ENCODE data around the gene CTXND1. TPM values are rescaled to one million over a fixed set of nuclear protein-coding genes. Genes with fewer than 3 reads are reported as not detected.

The CTXND1 gene
- total RNA-seq, 1 donor from 2014 or later, result 0.49 TPM

GRCh38 chr15:80185152-80185551 is 66.9 kb downstream of the CTXND1 start:
- H3K27me3 ChIP-seq, result no peaks in the 10 kb centered on the region
- no peaks in the 10 kb centered on the region for H3K4me1 ChIP-seq
- DNase-seq (ENCODE audit: extremely low spot score in 2 of 2), result no peak
- intact Hi-C loops (cut with DNase I), result no loop called here
- H3K9me3 ChIP-seq, result no peaks in the 10 kb centered on the region
- H3K36me3 ChIP-seq, result peaks cover 0 to 54% of the 10 kb centered on the region in 2 donors
- no peak overlapping the region for H3K4me3 ChIP-seq
- TF ChIP-seq CTCF (IDR thresholded peaks at IDR 0.05) (no peak), POLR2A (IDR thresholded peaks at IDR 0.05) (no peak), POLR2AphosphoS5 (IDR thresholded peaks at IDR 0.05; ENCODE audit: insufficient read depth in 1 of 2, low read depth in 1 of 2) (no peak)
- no peak overlapping the region for H3K27ac ChIP-seq

GRCh38 chr15:80184554-80184953 is 67.5 kb downstream of the CTXND1 start:
- TF ChIP-seq CTCF (IDR thresholded peaks at IDR 0.05) (no peak), POLR2AphosphoS5 (IDR thresholded peaks at IDR 0.05; ENCODE audit: insufficient read depth in 1 of 2, low read depth in 1 of 2) (no peak), POLR2A (IDR thresholded peaks at IDR 0.05) (no peak)
- intact Hi-C loops (cut with DNase I), result no loop called here
- peaks cover 0 to 59% of the 10 kb centered on the region in 2 donors for H3K36me3 ChIP-seq
- DNase-seq (ENCODE audit: extremely low spot score in 2 of 2), result no peak
- no peak overlapping the region for H3K27ac ChIP-seq
- no peak overlapping the region for H3K4me3 ChIP-seq
- H3K27me3 ChIP-seq, result no peaks in the 10 kb centered on the region
- H3K9me3 ChIP-seq, result no peaks in the 10 kb centered on the region
- H3K4me1 ChIP-seq, result peaks cover 1% of the 10 kb centered on the region

- H3K9me3 ChIP-seq, result no peaks in the 10 kb centered on the region
- DNase-seq (ENCODE audit: extremely low spot score in 2 of 2), result no peak
- TF ChIP-seq POLR2A (IDR thresholded peaks at IDR 0.05) (no peak), POLR2AphosphoS5 (IDR thresholded peaks at IDR 0.05; ENCODE audit: insufficient read depth in 1 of 2, low read depth in 1 of 2) (no peak), CTCF (IDR thresholded peaks at IDR 0.05) (no peak)
- intact Hi-C loops (cut with DNase I), result no loop called here
- H3K36me3 ChIP-seq, result peaks cover 0 to 59% of the 10 kb centered on the region in 2 donors
- H3K27ac ChIP-seq, result no peak overlapping the region
- no peak overlapping the region for H3K4me3 ChIP-seq
- peaks cover 4% of the 10 kb centered on the region for H3K4me1 ChIP-seq
- H3K27me3 ChIP-seq, result no peaks in the 10 kb centered on the region
Observed at GRCh38 chr15:80183886-80184285, 68.1 kb downstream of the CTXND1 start.

- Histone ChIP-seq H3K27ac (no peak overlapping the region), H3K27me3 (no peaks in the 10 kb centered on the region), H3K36me3 (peaks cover 0 to 59% of the 10 kb centered on the region in 2 donors), H3K4me1 (peaks cover 4% of the 10 kb centered on the region), H3K9me3 (no peaks in the 10 kb centered on the region), H3K4me3 (no peak overlapping the region)
- intact Hi-C loops (cut with DNase I), result no loop called here
- TF ChIP-seq POLR2A (IDR thresholded peaks at IDR 0.05) (no peak), CTCF (IDR thresholded peaks at IDR 0.05) (no peak), POLR2AphosphoS5 (IDR thresholded peaks at IDR 0.05; ENCODE audit: insufficient read depth in 1 of 2, low read depth in 1 of 2) (no peak)
- DNase-seq (ENCODE audit: extremely low spot score in 2 of 2), result no peak
Observed at GRCh38 chr15:80183306-80183705, 68.7 kb downstream of the CTXND1 start.

- no peaks in the 10 kb centered on the region for H3K27me3 ChIP-seq
- DNase-seq (ENCODE audit: extremely low spot score in 2 of 2), result no peak
- intact Hi-C loops (cut with DNase I), result no loop called here
- peaks cover 0 to 63% of the 10 kb centered on the region in 2 donors for H3K36me3 ChIP-seq
- peaks cover 4% of the 10 kb centered on the region for H3K4me1 ChIP-seq
- no peaks in the 10 kb centered on the region for H3K9me3 ChIP-seq
- H3K4me3 ChIP-seq, result no peak overlapping the region
- TF ChIP-seq POLR2A (IDR thresholded peaks at IDR 0.05), result no peak
- no peak for TF ChIP-seq CTCF (IDR thresholded peaks at IDR 0.05)
- TF ChIP-seq POLR2AphosphoS5 (IDR thresholded peaks at IDR 0.05; ENCODE audit: insufficient read depth in 1 of 2, low read depth in 1 of 2), result no peak
- no peak overlapping the region for H3K27ac ChIP-seq
Observed at GRCh38 chr15:80182611-80183261, 69.3 kb downstream of the CTXND1 start.
